Esophagus squamous epithelium (tissue), 5 donors: ENCODE measurements around the gene AUTS2. TPM values are rescaled to one million over a fixed set of nuclear protein-coding genes. Genes with fewer than 3 reads are reported as not detected.

Source experiments
- DNase-seq: peaks from one replicate; lab custom pipeline; 2025; lab: John Stamatoyannopoulos, UW
- H3K27ac ChIP-seq, 4 donors: fragments of 200-600 bp; sonication (generic); one replicate each; pipeline ENCODE4 v1.5.1; 2016 to 2019; ENCODE audit warnings: mild to moderate bottlenecking in 1 of 4
- H3K27me3 ChIP-seq, 4 donors: fragments of 200-600 bp; sonication (generic); 1 replicate in 3 of 4; 2 replicates in 1 of 4; pipeline versions ENCODE4 v1.5.1 to v1.6.0; 2017 to 2021; ENCODE audit warnings: antibody characterized with exemption in 1 of 4
- H3K36me3 ChIP-seq, 3 donors: fragments of 200-600 bp; sonication (generic); one replicate each; pipeline ENCODE4 v1.5.1; 2016 to 2019
- H3K4me1 ChIP-seq, 3 donors: fragments of 200-600 bp; sonication (generic); one replicate each; pipeline ENCODE4 v1.5.1; 2017 to 2019
- H3K4me3 ChIP-seq, 4 donors: fragments of 200-600 bp; sonication (generic); 1 replicate in 3 of 4; 2 replicates in 1 of 4; pipeline ENCODE4 v1.5.1; 2016 to 2019; ENCODE audit warnings: mild to moderate bottlenecking in 2 of 4, moderate library complexity in 1 of 4
- H3K9me3 ChIP-seq, 3 donors: fragments of 200-600 bp; sonication (generic); one replicate each; pipeline ENCODE4 v1.5.1; 2016 to 2019
- POLR2A ChIP-seq, 4 donors: fragments of 450-650 bp; IDR thresholded peaks; one replicate each; pipeline ENCODE4 v1.6.1; 2017; ENCODE audit warnings: antibody characterized with exemption in 4 of 4, mild to moderate bottlenecking in 4 of 4, moderate library complexity in 3 of 4
- WGBS, 2 donors: methylation state at CpG; one replicate each; pipeline ENCODE4 v1.1.5; 2018; 5-methylcytosine and 5-hydroxymethylcytosine counted together
- intact Hi-C: fragments of 100-400 bp; cut with DNase I; formaldehyde crosslinking; loops from one replicate; pipeline ENCODE4 v1.15.0; 2022
- total RNA-seq, 4 donors: library from RNA; depleted of rRNA; stranded (reverse); fragments of >200 nt; gene quantifications; one replicate each; pipeline ENCODE4 v1.1.0, GENCODE V29; 2016
- TF ChIP-seq, protein P1 (sequence below), 6 experiments: fragments of 450-650 bp in 4 of 6; fragments of 200-600 bp in 2 of 6; sonication (generic) in 2 of 6; IDR thresholded peaks; one replicate each; pipeline ENCODE4 v1.5.1; 2016 to 2019; ENCODE audit warnings: antibody characterized with exemption in 6 of 6, mild to moderate bottlenecking in 4 of 6, moderate library complexity in 4 of 6
- donor health status: DM: yes; HTN: yes; CAD: no.

The AUTS2 gene
- total RNA-seq, 4 donors from 2014 or later, result 9.5 to 36.2 (median 23.0) TPM

DNA sequence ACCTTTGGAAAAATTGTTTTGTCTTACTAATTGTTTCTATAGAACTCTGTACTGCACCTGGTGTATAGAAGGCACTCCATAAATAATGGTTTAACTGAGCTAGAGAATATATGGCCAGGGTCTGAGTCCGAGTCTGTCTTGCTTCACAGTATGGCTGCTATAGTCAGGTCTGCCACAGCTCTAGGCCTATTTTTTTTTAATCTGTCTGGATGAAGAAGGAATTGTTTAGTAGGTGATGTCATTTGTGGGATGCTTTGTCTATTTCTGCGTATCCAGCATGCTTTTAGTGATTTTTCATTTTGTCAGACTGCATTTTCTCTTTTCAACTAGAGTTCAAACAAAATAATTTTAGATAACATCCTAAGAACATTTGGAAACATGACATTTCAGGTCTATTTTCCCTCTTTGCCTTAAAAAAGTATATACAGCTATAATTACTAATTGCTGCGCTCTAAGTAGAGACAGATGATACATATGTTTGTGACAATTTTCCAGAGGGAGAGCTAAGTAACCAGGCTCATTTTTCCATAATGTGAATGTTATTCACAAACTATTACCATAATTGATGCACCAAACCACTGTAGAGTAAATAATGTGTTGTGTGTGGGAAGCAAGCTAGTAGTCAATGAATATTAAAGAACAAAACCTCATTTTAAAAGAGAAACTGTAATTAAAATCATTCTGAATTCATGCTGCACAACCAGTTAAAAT lies 361.7 kb downstream of the AUTS2 start:
- no peak for TF ChIP-seq POLR2A (IDR thresholded peaks at IDR 0.05)
- TF ChIP-seq, protein P1, sequence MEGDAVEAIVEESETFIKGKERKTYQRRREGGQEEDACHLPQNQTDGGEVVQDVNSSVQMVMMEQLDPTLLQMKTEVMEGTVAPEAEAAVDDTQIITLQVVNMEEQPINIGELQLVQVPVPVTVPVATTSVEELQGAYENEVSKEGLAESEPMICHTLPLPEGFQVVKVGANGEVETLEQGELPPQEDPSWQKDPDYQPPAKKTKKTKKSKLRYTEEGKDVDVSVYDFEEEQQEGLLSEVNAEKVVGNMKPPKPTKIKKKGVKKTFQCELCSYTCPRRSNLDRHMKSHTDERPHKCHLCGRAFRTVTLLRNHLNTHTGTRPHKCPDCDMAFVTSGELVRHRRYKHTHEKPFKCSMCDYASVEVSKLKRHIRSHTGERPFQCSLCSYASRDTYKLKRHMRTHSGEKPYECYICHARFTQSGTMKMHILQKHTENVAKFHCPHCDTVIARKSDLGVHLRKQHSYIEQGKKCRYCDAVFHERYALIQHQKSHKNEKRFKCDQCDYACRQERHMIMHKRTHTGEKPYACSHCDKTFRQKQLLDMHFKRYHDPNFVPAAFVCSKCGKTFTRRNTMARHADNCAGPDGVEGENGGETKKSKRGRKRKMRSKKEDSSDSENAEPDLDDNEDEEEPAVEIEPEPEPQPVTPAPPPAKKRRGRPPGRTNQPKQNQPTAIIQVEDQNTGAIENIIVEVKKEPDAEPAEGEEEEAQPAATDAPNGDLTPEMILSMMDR (IDR thresholded peaks at IDR 0.05), result no peak
- DNase-seq, result no peak
- WGBS, 2 donors, result 81 to 94% methylated on average over 3 of the region's 3 CpGs
- no peaks in the 10 kb centered on the region for H3K27me3 ChIP-seq
- H3K27ac ChIP-seq, result no peak overlapping the region
- H3K36me3 ChIP-seq, result no peaks in the 10 kb centered on the region
- intact Hi-C loops, result no loop called here
- H3K4me1 ChIP-seq, result peaks cover 3 to 17% (median 13%) of the 10 kb centered on the region in 3 donors
- H3K4me3 ChIP-seq, result no peak overlapping the region
- H3K9me3 ChIP-seq, result no peaks in the 10 kb centered on the region

DNA sequence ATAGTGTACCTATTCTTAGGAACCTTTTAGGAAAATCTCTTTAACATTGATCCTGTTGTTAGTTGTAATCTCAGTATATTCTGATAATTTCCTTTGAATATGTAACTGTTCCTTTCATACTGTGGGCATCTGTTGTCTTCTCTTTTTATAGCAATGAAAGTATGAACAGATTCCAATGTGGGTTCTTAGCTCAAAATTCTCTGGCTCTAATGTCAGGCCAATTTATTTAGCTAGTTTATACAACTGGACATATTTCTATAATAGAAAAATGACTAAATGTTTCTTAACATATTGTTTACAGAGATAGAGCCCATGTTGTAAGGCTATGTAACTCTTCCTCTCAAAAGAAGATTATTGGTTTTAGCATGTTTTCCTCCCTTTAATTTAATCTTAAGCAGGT lies 363.2 kb downstream of the AUTS2 start:
- Histone ChIP-seq H3K9me3 (no peaks in the 10 kb centered on the region), H3K27me3 (no peaks in the 10 kb centered on the region), H3K4me1 (peaks cover 3 to 17% (median 13%) of the 10 kb centered on the region in 3 donors), H3K36me3 (no peaks in the 10 kb centered on the region), H3K4me3 (no peak overlapping the region), H3K27ac (peak overlapping the region in 1 of 4 donors; percentile 61)
- DNase-seq, result no peak
- TF ChIP-seq POLR2A (IDR thresholded peaks at IDR 0.05), result no peak
- TF ChIP-seq, protein P1 (IDR thresholded peaks at IDR 0.05), result no peak
- intact Hi-C loops, result no loop called here

DNA sequence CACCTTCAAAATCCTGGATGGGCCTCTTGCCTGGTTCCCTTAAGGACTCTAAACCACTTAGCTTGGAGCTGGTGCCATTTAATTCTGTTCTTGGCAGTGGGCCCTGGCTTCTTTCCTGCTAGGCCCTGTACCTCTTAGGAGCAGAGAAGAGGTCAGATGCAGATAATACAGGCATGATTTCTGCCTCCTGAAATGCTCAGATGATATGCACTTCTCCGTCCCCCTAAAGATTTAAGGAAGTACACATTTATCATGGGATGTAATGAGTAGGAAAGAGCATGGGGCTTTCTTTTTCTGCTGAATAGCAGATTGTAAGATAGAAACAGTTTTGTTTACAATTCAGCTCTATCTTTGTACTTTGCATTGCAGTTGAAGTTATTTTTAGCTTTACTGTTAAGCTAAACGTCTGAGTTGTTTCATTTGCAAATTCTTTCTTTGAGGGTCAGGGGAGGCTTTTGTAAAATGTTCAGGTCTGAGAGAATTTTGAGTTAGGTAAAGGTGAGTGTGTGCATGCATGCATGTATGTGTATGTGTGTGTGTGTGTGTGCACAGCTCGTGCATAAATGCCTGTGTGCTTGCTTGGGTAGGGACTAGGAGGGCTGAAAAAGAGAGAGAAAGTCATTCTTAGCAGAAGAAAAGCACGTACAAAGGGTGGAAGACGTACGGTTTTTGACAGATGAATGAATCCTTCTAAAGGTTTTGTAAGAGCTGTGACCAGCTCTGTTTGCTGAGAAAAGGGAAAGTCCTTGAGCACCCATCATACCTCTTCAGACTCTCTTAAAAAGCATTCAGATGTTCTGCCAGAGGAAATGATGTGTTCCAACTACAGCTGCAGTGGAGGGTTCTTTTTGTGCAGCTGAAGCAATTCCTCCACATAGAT lies 364.2 kb downstream of the AUTS2 start:
- Histone ChIP-seq H3K27me3 (no peaks in the 10 kb centered on the region), H3K9me3 (no peaks in the 10 kb centered on the region), H3K36me3 (no peaks in the 10 kb centered on the region), H3K4me3 (no peak overlapping the region), H3K27ac (peak overlapping the region in 1 of 4 donors; percentile 61), H3K4me1 (peaks cover 8 to 23% (median 17%) of the 10 kb centered on the region in 3 donors)
- no peak for DNase-seq
- intact Hi-C loops, result no loop called here
- no peak for TF ChIP-seq POLR2A (IDR thresholded peaks at IDR 0.05)
- TF ChIP-seq, protein P1 (IDR thresholded peaks at IDR 0.05), result no peak
- 25 to 33% methylated on average over 6 of the region's 6 CpGs for WGBS, 2 donors

DNA sequence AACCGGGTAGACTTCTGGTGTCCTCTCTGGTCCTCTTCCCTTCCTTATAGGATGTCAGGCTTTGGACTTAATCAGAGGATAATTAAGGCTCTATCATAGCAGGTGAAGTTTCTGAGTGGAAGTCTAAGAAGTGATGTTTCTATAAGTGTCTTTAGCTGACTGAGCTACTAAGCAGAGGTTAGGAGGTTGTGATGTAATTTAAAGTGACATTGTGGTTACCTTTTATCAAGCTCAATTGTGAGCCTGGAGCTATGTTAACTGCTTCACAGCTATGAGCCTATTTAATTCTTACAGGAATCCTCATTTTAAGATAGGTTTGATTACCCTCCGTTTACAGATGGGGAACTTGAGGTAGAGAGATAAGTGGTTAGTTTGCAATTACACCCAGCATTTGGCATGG lies 365.1 kb downstream of the AUTS2 start:
- no peak for DNase-seq
- intact Hi-C loops, result no loop called here

More for the DNA sequence above, 365.1 kb downstream of the AUTS2 start:
- no peak overlapping the region for H3K27ac ChIP-seq
- H3K36me3 ChIP-seq, result no peaks in the 10 kb centered on the region
- H3K27me3 ChIP-seq, result no peaks in the 10 kb centered on the region
- peaks cover 8 to 32% (median 18%) of the 10 kb centered on the region in 3 donors for H3K4me1 ChIP-seq
- no peaks in the 10 kb centered on the region for H3K9me3 ChIP-seq
- H3K4me3 ChIP-seq, result no peak overlapping the region
- 65 to 77% methylated on average over 2 of the region's 2 CpGs for WGBS, 2 donors
- TF ChIP-seq POLR2A (IDR thresholded peaks at IDR 0.05), result no peak
- TF ChIP-seq, protein P1 (IDR thresholded peaks at IDR 0.05), result no peak
